HG02610 (cell line): Measurements from ENCODE around the gene MUC2.

ENCODE experiments used
- ATAC-seq: cut with Tn5 transposase; IDR thresholded peaks from one replicate; pipeline ENCODE4 v1.9.1; 2021; ENCODE audit warnings: mild to moderate bottlenecking, moderate library complexity; ENCODE audit not compliant: unreplicated experiment

MUC2 gene

DNA sequence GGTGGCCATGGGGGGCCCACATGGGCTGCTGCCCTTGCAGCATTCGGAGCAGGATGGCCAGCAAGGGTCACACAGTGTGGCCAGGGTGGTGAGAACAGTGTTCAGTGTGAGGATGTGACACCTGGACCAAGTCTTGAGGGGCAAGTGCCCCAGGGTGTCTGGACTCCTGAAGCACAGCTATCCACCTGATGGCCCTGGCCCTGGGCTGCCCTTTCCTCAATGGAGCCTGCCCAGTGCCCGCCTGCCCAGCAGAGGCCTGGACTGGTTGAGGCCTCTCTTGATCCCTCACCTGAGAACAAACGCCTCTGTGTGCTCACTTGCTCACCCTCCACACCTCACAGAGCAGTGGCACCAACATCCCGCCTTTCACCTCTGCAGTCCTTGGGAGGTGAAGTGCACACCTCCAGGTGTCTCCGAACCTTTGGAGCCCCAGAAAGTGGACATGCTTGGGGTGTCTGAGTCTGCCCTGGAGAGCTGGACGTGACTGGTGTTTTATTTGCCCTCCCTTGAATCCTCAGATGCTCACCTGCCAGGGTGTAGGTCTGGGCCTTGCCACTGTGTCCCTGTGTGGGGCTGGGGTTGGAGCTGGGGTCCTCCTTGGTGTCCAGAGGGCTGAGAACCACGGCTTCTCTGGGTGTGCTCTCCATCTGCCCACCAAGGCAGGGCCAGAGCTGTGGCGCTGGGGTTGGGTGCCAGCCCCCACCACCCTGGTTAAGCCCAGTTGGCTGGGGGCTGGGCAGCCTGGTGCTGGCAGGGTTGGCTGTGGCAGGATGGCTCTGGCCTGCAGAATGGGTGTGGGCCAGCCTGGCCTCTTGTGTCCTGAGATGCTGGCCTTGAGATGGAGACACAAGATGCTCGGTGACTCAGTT lies 3.8 kb upstream of the MUC2 start:
- no peak for ATAC-seq

- no peak for ATAC-seq
Observed at GRCh38 chr11:1071571-1072115, 3.0 kb upstream of the MUC2 start.

- no peak for ATAC-seq
Observed at GRCh38 chr11:1072116-1072820, 2.4 kb upstream of the MUC2 start.

DNA sequence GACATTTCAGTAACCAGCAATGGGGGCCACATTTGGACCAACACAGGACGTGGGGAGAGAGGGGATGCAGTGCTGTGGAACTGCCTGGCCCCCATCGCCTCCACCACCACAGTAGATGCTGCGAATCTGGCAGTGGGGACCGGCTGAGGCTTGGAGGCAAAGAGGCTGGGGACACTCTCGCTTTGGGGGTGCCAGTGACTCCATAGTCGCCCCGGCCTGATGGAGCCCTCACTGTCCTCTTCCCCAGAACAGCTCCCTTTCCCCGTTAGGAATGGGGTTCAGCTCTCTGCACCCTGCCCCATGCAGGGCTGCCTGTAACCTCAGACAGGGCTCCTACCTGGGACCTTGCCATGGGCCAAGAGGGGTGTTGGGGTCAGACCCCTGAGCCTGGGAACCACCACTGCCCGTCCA lies 1.8 kb upstream of the MUC2 start:
- no peak for ATAC-seq

DNA sequence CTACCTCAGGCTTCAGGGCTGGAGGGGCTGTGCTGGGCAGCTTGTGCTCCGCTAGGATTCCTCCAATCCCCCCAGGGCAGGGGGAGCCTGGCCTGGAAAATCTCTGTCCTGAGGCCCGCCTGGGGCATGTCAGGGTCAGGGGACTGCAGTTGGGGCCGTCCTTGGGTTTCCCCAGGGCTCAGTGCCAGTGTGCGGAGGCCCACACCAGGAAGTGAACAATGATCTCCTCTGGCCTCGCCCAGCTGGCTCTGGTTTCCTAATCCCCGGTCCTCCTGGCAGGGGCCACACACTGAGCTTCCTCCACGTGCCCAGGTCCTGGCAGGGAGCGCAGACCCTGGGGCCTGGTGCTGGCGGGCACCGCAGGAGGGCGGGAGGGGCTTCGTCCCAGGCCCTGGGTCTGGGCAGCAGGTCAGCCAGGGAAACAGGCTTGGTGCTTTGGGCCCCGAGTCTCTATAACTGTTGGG lies 1.4 kb upstream of the MUC2 start:
- no peak for ATAC-seq

- no peak for ATAC-seq
Observed at GRCh38 chr11:1073851-1074243, 827 bp upstream of the MUC2 start.

GRCh38 chr11:1075341-1075911 lies 752 bp downstream of the MUC2 start:
- no peak for ATAC-seq

DNA sequence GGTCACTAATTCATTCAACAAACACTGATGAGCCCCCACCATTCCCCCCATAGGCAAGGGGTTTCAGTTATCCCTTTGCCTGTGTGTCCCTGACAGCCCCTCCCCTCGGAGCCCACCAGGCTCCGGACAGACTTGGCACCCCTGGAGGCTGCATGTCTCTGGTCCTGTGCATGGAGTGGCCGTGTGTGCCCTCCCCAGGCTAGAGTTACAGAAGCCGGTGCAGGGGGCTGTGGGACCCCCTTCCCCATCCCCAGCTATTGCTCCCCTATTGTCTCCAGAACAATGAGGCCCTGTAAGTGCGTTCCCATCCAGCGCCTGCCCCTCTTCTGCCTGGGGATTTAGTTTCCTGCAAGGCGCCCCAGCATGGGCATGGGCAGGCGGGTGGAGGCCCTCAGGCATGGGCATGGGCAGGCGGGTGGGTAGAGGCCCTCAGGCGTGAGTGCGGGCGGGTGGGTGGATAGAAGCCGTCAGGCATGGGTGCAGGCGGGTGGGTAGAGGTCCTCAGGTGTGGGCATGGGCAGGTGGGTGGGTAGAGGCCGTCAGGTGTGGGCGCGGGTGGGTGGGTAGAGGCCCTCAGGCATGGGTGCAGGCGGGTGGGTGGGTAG lies 1.5 kb downstream of the MUC2 start:
- ATAC-seq: no peak

- ATAC-seq: no peak
Observed at GRCh38 chr11:1077033-1077416, 2.4 kb downstream of the MUC2 start.

GRCh38 chr11:1077417-1078119 lies 2.9 kb downstream of the MUC2 start:
- ATAC-seq: no peak

- no peak for ATAC-seq
Observed at GRCh38 chr11:1078191-1078601, 3.5 kb downstream of the MUC2 start.

GRCh38 chr11:1081601-1082311 lies 7.1 kb downstream of the MUC2 start:
- no peak for ATAC-seq

DNA sequence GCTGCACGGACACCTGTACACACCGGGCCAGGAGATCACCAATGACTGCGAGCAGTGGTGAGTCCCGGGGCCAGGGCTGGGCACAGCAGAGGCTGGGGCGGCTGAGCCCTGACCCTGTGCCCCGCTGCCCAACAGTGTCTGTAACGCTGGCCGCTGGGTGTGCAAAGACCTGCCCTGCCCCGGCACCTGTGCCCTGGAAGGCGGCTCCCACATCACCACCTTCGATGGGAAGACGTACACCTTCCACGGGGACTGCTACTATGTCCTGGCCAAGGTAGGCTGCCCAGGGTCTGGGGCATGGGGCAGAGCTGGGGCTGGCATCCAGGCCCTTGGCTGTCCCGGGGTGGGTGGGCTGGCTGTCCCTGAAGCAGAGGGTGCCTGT lies 7.7 kb downstream of the MUC2 start:
- no peak for ATAC-seq

- ATAC-seq: no peak
Observed at GRCh38 chr11:1082728-1083620, 8.3 kb downstream of the MUC2 start.

DNA sequence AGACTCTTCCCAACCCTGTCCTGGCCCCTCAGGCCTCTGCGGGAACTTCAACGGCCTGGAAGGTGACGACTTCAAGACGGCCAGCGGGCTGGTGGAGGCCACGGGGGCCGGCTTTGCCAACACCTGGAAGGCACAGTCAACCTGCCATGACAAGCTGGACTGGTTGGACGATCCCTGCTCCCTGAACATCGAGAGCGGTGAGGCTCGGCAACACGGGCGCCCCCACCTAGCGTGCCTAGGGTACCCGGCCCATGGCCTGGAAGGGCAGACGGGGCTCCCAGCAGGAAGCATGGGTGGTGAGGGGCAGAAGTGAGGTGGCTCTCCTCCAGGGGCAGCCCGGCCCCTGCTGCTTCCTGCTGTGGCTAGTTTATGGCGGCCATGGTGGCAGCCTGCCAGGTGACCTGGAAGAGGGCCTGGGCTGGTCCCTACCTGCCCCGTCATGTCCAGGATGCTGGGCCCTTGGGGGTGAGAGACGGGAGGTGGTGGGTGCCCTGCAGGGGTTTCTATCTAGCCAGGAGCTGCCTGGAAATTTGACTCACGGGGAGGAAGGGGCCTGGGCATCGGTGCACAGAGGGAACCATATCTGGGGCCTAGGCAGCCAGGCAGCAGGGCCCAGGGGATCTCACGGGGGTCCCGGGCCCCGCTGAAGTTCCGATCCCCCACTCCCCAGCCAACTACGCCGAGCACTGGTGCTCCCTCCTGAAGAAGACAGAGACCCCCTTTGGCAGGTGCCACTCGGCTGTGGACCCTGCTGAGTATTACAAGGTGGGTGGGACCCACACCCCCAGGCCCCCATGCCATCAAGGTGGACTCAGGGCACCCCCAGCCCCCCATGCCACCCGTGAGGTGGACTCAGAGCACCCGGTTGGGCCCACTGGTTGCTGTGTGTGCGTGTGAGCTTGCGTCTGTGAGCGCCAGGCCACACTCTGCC lies 9.2 kb downstream of the MUC2 start:
- no peak for ATAC-seq

DNA sequence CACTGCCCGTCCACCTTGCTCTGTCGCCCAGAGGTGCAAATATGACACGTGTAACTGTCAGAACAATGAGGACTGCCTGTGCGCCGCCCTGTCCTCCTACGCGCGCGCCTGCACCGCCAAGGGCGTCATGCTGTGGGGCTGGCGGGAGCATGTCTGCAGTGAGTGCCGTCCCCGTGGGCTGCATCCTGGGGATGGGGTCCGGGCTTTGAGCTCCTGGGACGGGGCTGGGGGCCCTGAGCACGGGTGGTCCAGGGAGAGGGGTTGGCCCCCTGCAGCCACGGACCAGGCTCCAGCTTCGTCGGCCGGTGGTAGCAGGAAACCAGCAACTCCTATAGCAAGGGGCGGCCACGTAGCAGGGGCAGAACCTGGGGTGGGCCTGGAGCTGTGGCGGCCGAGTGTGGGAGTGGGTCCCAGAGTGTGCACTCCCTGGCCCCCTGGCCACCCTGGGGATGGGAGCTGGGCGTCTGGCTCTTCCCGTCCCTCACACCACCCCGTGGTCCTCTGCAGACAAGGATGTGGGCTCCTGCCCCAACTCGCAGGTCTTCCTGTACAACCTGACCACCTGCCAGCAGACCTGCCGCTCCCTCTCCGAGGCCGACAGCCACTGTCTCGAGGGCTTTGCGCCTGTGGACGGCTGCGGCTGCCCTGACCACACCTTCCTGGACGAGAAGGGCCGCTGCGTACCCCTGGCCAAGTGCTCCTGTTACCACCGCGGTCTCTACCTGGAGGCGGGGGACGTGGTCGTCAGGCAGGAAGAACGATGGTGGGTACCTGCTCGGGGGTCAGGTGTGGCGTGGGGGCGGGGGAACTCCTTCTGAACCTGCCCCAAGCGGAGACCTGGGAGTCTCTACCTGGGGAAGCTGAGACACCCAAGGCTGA lies 10.1 kb downstream of the MUC2 start:
- ATAC-seq: no peak
